HTERT RPE-1 (cell line): Measurements from ENCODE around the gene ALK.

Experiments used
- in situ Hi-C: fragments of 300-500 bp; cut with MboI; formaldehyde crosslinking; loops from 4 replicates; pipeline ENCODE4 v1.14.3; 2020; ENCODE audit warnings: low sequenced_read_pairs

ALK gene

GRCh38 chr2:29662861-29663260 is 258.5 kb downstream of the ALK start:
- in situ Hi-C loops = no loop called here

DNA sequence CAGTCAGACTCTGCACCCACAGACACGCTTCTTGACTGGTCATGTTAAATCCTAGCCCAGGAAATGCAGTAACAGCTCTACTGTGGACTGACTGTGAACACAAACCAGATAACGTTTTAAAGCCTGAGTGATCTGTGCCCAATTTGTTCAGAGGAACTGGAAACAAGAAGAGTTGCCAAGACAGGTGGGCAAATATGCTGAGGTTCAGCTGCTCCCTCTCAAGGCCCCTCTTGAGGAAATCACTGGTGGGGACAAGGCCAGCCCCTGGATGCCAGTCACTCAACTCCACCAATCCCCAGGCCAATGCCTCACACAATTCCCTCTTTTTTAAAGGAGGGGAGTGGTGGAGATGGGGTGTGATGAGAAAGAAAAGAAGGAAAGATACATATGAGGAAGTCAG is 261.2 kb downstream of the ALK start:
- in situ Hi-C loops = no loop called here

- in situ Hi-C loops = no loop called here
These were observed 262.2 kb downstream of the ALK start for GRCh38 chr2:29659178-29659577.

- in situ Hi-C loops = no loop called here
These were observed 263.7 kb downstream of the ALK start for GRCh38 chr2:29657674-29658073.

GRCh38 chr2:29655391-29656086 is 265.8 kb downstream of the ALK start:
- in situ Hi-C loops = no loop called here

DNA sequence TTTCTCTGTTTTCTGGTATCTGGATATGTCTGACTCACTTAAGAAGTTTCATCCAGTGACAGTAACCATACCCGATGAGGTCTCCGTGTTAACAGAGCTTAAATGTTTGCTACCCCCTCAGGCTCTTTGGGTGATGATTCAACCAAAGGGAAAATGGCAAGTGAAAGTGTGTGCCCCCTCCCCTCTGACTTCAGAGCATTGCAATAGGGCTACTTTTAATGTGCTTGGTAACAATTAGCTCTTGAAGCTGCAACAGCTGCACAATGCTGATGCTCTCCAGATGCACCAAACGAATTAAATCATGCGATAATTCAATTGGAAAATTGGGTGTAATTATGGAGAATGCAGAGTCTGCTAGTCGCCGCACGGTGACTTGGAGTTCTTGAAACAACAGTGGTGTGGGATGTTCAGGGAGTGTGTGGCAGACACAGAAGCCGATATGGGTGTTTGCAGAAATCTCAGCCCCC is 270.7 kb downstream of the ALK start:
- in situ Hi-C loops = no loop called here

- in situ Hi-C loops = no loop called here
These were observed 276.4 kb downstream of the ALK start for GRCh38 chr2:29644949-29645348.

GRCh38 chr2:29643196-29643595 is 278.2 kb downstream of the ALK start:
- in situ Hi-C loops = no loop called here

DNA sequence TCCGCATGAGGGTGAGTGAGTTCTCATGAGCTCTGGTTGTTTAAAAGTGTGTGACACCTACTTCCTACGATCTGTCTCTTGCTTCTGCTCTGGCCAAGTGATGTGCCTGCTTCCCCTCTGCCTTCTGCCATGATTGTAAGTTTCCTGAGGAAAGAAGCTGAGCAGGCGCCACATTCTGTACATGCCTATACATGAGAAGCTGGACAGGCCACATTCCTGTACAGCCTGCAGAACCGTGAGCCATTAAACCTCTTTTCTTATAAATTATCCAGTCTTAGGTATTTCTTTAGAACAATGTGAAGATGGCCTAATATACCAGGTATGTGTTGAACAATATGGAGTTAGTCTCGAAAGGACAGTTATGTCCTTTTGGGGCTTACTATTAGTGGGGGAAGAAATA is 281.0 kb downstream of the ALK start:
- in situ Hi-C loops = no loop called here

GRCh38 chr2:29638641-29639040 is 282.7 kb downstream of the ALK start:
- in situ Hi-C loops = no loop called here

GRCh38 chr2:29634916-29635315 is 286.5 kb downstream of the ALK start:
- in situ Hi-C loops = no loop called here

DNA sequence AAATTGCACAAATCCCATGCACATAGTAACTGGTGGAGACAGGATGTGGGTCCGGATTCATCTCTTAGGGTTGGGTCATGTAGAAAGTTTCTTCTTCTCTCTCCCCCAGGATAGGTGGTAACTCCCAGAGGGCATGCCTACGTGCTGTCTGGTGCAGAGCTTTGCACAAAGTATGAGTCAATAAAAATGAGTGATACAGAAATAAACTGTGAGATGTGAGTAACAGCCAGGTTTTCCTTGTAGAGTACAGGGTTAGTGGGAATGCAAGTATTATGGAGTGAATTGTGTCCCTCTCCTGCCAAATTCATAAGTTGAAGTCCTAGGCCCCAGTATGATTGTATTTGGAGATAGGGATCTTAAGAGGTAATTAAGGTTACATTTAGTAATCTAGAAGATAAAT is 289.4 kb downstream of the ALK start:
- in situ Hi-C loops = no loop called here

DNA sequence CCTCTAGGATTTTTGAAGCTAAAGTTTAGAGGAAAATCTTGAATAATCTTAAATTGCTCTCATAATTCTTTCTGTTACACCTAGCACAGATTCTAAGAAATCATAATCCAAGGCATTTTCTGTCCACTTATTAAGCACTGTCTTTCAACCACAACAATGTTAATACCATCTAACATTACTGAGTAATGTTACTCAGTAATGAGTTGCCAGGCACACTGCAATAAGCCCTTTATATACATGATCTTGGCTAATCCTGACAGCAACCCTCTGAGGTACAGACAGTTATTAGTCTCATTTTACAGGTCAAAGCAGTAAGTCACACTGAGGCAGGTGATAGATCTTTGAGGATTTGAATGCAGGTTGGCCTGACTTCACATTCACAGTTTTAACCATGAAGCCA is 291.9 kb downstream of the ALK start:
- in situ Hi-C loops = no loop called here

GRCh38 chr2:29628862-29629261 is 292.5 kb downstream of the ALK start:
- in situ Hi-C loops = no loop called here

- in situ Hi-C loops = no loop called here
These were observed 293.2 kb downstream of the ALK start for GRCh38 chr2:29628108-29628745.

- in situ Hi-C loops = no loop called here
These were observed 294.1 kb downstream of the ALK start for GRCh38 chr2:29627279-29627711.

- in situ Hi-C loops = no loop called here
These were observed 300.5 kb downstream of the ALK start for GRCh38 chr2:29620890-29621289.

DNA sequence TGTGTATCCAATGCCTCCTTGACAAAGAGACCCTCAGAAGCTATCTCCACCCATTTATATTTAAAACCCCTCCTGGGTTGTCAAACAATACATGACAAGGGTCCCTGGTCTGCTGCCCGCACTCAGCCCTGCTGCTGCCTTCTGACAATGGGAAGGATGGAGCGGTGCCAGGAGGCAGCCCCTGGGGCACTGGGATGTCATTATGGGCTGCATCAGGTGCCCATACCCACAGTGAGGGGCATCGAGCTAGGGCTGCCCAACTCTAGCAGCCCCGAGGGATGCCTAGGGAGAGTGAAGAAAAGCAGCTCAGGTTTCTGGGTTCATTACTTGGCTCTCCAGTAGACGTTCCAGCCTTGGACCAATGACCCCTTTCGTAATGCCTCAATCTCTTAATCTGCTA is 301.7 kb downstream of the ALK start:
- in situ Hi-C loops = no loop called here

DNA sequence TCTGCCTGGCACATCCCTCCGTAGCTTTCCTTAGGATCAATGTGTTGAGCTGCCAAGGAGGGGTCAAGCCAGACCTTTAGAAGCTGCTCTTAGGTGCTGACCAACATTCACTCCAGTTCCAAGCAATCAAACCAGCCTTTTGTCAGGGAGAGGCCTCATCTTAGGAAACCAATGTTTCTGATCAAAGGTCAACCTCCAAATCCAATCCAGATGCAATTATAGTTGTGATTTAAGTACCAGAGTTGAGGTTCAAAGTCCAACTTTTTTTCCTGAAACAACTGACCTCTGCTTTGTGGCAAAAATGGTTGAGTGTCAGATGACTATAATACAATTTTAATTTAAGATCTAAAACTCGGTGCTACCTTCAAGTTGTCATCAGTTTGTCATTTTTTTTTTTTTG is 303.4 kb downstream of the ALK start:
- in situ Hi-C loops = no loop called here

DNA sequence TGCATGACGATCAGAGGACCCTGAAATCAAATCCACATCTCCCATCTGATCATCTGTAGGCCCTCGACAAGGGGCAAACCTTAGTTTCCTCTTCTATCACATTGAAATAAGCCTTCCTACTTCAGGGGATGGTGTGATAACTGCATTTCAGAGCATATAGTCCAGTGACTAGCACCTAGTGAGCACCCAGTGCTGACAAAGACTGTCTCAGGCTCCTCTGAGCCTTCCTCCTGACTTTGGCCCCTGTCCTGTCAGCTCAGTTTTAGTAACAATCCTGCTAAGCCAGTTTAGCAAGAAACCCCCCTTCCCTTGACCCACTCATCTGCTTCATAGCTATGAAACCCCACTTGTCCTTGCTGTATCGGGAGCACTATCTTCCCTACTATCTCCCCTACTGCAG is 304.0 kb downstream of the ALK start:
- in situ Hi-C loops = no loop called here

DNA sequence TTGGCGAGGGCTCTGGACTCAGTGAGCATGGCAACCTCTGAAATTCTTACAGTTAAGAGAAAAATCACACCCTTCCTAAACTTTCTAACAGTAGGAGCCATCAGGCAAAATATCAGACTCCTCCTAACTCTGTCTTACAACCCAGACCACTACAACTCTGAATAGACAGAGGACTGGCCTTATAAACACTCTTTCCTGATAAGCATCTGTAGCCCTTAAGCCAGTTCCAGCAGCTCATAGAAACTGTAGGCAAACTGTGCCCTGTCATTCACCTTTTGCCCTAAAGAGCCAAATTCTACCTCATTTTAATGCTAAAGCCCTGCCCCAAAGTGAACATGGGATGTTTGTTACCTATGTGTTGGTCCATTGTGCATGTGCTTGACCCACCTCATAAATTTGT is 304.8 kb downstream of the ALK start:
- in situ Hi-C loops = no loop called here

DNA sequence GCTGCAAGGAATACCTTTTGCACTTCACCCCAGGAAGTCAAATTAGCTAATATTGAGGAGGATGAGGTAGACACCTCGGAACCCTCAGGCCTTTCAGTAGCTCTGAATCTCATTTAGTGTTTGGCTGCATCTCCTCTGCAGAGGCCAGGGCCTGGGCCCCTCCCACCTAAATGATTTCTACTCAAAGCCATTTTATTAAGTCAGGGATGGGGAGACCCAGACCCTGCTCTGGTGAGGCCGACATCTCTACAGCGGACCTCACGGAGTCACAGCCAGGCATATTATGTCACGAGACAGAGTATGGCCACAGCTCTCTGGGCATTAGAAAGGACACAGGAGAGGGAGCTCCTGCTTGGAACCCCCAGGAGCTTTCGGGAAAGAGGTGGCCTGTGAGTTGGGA is 305.5 kb downstream of the ALK start:
- in situ Hi-C loops = no loop called here

DNA sequence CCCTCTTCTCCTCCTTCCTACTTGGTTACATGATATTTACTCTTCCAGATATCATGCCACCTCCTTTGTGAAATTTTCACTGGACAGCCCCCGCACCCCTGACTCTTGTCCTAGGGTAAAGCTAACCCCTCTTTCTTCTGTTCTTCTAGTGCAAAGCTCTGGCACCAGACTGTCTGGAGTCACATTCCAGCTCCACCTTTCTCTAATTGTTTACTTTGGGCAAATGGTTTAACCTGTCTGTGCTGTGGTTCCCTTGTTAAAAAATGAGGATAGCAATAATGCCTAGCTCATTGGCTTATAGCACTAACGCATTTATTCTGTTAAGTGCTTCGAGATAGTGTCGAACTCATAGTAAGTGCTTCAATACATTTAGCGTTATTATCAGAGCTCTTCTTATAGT is 306.2 kb downstream of the ALK start:
- in situ Hi-C loops = no loop called here
